ENCODE measurements around the gene WFDC5. TPM values are rescaled to one million over a fixed set of nuclear protein-coding genes. Genes with fewer than 3 reads are reported as not detected.

WFDC5 gene
- total RNA-seq, 1 donor from 2014 or later = not detected

DNA sequence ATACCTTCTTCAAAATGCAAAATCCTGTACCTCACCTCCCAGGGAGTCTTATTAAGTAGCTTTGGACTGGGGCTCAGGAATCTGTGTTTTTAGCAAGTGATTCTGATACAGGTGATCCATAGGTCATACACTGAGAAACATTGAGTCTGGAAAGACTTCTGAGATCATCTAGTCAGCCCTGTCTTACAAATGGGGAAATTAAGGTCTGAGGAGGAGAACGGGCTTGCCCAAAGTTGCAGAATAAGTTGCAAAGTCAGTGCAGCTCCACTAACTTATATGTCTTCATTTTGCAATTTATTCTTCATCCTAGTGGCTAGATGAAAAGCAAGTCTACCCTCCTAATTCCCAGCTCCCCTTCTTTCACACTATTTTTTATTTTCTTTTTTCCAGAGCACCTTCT, 42.9 kb downstream of the WFDC5 start:
- Mint-ChIP-seq H3K27ac (ENCODE audit: unreplicated experiment) (no peak overlapping the region), H3K27me3 (ENCODE audit: low read depth) (no peaks in the 10 kb centered on the region), H3K9me3 (no peaks in the 10 kb centered on the region), H3K36me3 (ENCODE audit: low read depth) (peaks cover 10% of the 10 kb centered on the region), H3K4me3 (no peak overlapping the region), H3K4me1 (no peaks in the 10 kb centered on the region)
- TF ChIP-seq, protein P1, sequence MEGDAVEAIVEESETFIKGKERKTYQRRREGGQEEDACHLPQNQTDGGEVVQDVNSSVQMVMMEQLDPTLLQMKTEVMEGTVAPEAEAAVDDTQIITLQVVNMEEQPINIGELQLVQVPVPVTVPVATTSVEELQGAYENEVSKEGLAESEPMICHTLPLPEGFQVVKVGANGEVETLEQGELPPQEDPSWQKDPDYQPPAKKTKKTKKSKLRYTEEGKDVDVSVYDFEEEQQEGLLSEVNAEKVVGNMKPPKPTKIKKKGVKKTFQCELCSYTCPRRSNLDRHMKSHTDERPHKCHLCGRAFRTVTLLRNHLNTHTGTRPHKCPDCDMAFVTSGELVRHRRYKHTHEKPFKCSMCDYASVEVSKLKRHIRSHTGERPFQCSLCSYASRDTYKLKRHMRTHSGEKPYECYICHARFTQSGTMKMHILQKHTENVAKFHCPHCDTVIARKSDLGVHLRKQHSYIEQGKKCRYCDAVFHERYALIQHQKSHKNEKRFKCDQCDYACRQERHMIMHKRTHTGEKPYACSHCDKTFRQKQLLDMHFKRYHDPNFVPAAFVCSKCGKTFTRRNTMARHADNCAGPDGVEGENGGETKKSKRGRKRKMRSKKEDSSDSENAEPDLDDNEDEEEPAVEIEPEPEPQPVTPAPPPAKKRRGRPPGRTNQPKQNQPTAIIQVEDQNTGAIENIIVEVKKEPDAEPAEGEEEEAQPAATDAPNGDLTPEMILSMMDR (conservative IDR thresholded peaks at IDR 0.05) = no peak
- DNase-seq (ENCODE audit: low read depth, low spot score) = no peak

DNA sequence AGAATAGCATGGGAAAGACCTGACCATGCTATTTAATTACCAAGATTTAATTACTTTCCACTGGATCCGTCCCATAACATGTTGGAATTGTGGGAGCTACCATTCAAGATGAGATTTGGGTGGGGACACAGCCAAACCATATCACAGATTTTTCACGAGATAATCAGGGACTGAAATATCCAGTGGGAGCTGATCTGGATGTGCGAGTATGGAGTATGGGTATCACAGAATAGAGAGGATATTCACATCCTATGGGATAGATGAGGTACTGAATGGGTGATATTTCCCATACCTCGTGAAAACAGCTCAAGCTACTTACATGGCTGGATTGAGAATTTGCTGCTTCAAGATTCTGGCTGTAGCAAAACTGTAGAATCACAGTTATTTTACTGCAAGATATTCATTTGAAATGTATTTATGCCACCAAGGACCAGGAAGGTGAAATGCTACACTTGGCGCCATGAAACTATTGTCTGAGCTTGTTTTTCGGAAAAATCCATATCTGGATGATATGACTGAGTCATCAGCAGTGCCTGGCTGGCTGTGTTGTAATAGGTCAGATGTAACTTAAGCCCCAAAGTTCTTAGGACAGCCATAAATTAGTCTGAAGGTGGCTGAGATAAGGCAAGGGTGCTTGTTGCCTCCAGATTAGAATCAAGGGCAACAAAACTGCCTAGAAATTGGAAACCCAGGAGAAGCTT, 43.9 kb downstream of the WFDC5 start:
- no peak for DNase-seq (ENCODE audit: low read depth, low spot score)
- Mint-ChIP-seq H3K4me3 (no peak overlapping the region), H3K9me3 (no peaks in the 10 kb centered on the region), H3K36me3 (ENCODE audit: low read depth) (peaks cover 13% of the 10 kb centered on the region), H3K27ac (ENCODE audit: unreplicated experiment) (no peak overlapping the region), H3K27me3 (ENCODE audit: low read depth) (no peaks in the 10 kb centered on the region), H3K4me1 (no peaks in the 10 kb centered on the region)
- TF ChIP-seq, protein P1 (conservative IDR thresholded peaks at IDR 0.05) = no peak

DNA sequence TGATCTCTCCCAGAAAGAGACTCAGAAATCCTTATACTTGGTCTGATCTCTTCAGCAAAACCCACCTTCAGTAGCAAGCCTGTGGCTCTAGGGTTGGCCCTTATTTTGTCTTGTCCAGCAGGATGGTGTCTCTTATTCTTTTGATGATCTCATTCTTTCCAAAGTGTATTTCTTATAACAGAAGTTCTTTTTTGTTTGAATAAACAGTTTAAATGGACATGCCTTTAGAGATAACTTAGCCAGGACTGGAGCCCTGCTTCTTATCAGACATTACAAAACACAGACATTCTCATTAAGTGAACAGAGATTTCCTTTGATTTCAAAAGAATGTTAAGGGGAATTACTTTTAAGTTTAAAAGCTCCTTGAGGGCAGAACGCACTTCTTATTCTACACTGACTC, 45.7 kb downstream of the WFDC5 start:
- H3K27me3 Mint-ChIP-seq (ENCODE audit: low read depth) = no peaks in the 10 kb centered on the region
- H3K9me3 Mint-ChIP-seq = peaks cover 2% of the 10 kb centered on the region
- H3K36me3 Mint-ChIP-seq (ENCODE audit: low read depth) = peaks cover 12% of the 10 kb centered on the region
- DNase-seq (ENCODE audit: low read depth, low spot score) = no peak
- no peak overlapping the region for H3K4me3 Mint-ChIP-seq
- peaks cover 4% of the 10 kb centered on the region for H3K4me1 Mint-ChIP-seq
- TF ChIP-seq, protein P1 (conservative IDR thresholded peaks at IDR 0.05) = no peak
- no peak overlapping the region for H3K27ac Mint-ChIP-seq (ENCODE audit: unreplicated experiment)

DNA sequence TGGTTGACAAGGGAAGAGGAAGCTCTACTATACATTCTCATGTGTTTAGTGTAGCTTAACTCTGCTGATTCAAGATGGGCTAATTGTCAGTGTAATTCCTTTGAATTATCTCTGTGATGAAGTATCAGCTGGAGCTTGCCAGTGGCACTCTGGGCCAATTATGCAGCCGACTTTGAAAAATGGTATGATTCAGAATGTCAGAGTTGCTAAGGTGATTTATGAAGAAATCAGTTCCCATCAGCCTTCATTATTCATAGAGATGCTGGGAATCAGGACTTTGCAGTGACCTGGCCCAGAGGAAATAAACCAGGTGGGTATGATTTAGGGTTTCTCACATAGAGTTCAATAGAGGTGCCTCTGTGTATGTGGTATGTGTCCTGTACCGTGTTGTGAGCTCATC, 47.4 kb downstream of the WFDC5 start:
- H3K4me3 Mint-ChIP-seq = no peak overlapping the region
- TF ChIP-seq, protein P1 (conservative IDR thresholded peaks at IDR 0.05) = no peak
- no peak overlapping the region for H3K27ac Mint-ChIP-seq (ENCODE audit: unreplicated experiment)
- H3K4me1 Mint-ChIP-seq = peaks cover 4% of the 10 kb centered on the region
- peaks cover 16% of the 10 kb centered on the region for H3K36me3 Mint-ChIP-seq (ENCODE audit: low read depth)
- peaks cover 6% of the 10 kb centered on the region for H3K9me3 Mint-ChIP-seq
- no peak for DNase-seq (ENCODE audit: low read depth, low spot score)
- no peaks in the 10 kb centered on the region for H3K27me3 Mint-ChIP-seq (ENCODE audit: low read depth)

DNA sequence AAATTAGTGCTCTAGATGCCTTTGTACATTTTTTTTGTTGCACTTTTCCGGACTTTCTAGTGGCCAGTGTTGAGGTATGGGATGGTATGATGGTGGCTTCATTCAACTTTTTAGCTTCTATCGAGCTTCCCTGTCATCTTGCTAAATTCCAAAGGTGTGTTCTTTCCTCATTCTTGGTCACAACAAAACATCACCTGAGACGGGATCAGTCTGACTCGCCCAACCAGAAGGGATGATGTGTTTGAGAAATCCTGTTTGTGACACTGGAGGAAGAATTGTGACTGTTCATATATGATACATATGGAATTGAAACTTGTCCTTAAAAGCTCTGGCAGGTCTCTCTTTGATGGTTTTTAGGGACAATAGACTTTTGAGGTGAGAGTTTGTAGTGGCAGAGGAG, 47.9 kb downstream of the WFDC5 start:
- Mint-ChIP-seq H3K27me3 (ENCODE audit: low read depth) (no peaks in the 10 kb centered on the region), H3K36me3 (ENCODE audit: low read depth) (peaks cover 19% of the 10 kb centered on the region), H3K4me1 (peaks cover 4% of the 10 kb centered on the region), H3K4me3 (no peak overlapping the region), H3K27ac (ENCODE audit: unreplicated experiment) (no peak overlapping the region), H3K9me3 (peaks cover 6% of the 10 kb centered on the region)
- DNase-seq (ENCODE audit: low read depth, low spot score) = no peak
- TF ChIP-seq, protein P1 (conservative IDR thresholded peaks at IDR 0.05) = no peak

Data from neural crest cell (in vitro differentiated cells).